ENCODE measurements around the gene NCKAP5.

The NCKAP5 gene

DNA sequence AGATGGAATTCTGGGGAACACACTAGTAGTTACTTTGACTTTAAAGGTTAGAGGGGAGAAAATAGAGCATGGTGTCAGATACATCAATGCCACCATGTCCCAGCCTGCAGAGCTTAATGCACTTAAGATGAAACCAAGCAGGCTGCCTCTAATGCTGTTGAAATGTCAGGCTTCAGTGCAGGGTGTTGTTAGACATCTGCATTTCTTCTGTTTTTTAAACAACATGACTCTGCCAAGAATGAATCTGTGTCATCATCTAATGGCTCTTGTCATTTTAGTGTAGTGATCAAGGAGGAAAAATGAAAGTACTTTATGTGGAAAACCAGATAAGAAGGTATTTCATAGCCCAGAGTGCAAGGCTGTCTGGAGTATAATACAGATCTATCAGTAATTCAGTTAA, 928.1 kb downstream of the NCKAP5 start:
- no peak for DNase-seq

DNA sequence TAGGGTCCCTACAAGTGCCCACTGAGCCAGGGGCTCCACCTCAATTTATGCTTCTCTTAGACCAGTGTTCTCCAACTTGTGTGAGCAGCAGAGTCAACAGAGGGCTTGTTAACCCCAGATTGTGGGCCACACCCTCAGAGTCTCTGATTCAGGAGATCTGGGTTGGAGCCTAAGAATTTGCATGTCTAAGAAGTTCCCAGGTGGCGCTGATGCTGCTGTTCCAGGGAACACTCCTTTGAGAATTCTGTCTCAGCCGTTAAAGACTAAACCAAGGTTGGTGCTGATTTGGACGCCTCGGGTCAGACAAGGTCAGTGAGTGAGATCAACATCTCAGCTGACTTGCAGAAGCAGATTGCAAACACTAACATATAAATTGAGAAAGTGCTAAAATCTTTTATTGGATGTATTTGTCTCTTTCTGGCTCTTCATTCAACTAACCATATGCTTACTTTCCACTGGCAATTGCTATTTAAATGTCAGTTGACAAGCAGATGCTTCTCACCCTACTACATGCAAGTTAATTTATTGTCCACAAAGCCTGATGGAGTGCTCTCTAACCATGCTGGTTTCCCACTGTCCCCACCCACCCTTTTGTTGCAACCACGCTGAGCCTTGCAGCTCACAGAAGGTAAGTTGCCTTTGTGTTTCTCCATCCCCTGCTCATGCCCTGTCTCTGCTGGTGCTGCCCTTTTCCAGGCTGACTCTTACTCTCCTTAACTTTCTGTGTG, 929.8 kb downstream of the NCKAP5 start:
- no peak for DNase-seq

DNA sequence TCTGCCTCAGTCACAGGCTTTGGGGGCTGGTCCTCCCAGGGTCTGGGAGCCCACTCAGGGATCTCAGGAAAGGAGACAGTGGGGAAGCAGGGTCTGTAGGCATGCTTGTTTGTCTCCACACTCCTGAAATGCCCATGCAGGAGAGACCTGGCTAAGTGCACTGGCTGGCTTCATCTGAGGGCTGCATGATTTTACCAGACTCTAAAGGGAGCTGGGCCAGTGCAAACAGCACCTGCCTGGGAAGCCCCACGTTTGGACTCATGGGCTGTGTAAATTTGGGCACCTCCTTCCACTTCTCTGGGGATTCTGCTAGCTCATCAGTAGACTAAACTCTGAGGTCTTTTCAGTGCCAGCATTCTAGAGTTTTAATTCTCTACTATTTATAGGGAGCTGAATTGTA, 931.9 kb downstream of the NCKAP5 start:
- no peak for DNase-seq

DNA sequence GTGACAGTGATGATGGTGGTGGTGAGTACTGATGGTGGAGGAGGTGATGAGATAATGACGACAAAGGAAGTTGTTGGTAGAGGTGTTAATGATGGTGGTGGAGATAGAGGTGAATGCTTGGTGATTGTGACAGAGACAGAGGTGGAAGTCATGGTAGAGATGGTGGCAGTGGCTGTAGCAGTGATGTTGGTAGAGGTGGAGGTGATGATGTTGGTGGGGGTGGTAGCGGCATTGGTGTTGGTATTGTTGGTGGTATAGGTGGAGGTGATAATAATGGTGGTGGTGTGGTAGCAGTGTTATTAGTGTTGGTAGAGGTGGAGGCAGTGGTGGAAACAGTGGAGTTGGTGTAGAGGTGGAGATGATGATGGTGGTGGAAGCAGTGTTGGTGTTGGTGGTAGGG, 934.6 kb downstream of the NCKAP5 start:
- DNase-seq = no peak

DNA sequence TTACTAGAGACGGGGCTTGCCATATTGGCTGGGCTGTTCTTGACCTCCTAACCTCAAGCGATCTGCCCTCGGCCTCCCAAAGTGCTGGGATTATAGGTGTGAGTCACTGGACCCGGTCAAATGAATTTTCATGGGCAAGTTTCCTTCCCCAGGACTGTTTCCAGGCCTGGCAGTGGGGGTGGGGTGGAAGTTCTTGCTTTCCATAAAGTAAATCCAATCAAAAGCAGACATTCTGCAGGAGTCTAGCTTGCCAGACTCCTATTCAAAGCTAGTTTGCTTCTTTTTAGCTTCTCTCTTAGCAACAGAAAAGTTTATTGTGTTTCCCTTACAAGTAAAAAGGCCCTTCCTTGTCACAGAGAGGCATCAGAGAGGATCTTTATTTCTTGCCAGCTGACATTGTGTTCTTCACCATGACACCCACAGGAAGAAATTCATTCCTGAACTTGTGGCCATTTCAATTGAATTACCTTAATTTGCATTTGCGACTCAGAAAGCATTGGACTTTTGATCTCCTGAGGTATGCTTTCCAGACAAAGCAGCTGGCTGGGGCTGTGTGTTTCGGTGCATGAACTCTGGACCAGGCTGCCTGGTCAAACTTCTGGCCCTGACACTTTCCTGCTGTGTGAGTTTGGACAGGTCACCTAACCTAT, 936.1 kb downstream of the NCKAP5 start:
- no peak for DNase-seq

DNA sequence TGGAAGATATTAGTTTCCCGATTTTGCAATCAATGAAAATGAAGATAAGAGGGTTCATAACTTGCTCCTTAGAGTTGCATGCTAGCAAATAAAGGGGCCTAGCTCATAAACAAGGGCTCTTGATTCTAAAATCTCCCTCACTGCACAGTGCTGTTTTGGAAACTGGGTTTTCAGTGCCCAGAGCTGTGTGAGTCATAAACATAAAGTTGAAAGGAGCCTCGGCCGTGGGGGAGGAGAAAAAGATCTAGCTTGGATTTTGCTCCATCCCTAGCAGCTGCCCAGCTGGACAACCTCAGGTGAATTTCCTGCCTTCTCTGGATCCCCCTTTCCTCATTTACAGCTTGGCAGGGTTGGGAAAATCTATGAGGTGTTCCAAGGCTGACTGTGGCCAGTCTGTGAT, 940.7 kb downstream of the NCKAP5 start:
- DNase-seq = no peak

DNA sequence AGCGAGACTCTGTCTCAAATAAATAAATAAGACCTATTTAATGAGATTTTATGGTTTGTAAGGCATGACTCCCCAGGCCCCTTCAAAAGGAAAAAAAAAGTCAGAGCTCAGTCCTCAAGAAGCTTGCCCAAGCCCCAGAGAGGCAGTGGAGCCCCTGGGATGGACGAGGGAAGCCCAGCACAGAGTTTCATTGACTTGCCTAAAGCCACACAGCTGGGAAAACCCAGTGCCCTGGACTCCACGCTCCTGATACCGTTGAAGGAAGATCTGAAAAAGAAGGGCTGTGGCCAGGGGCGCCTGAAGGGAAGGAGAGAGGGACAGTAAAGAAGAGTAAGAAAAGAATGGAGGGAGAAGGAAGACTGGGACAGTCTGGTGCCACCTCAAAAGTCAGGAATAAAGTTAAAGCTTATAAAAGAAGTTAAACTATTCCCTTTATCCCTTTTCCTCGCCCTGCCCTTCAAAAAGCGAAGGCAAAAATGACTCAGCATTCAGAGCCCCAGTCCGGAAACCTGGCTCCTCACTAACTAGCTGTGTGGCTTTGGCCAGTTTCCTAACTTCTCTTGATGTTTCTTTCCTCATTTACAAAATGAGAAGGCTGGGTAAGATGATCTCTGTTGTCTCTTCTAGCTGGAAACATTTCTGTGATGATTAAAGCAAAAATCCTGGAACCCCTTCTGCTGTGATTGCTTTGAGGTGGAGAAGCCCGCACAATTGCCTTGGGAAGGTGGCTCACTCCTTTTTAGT, 945.0 kb downstream of the NCKAP5 start:
- DNase-seq = no peak

Measured in activated gamma-delta T cell treated with Interleukin-2 at 50 U/mL for 16 hours (primary cell).